Esophagus muscularis mucosa (tissue), 3 donors: Measurements from ENCODE around the gene KCND3.

Experiments used
- POLR2A ChIP-seq: fragments of 450-650 bp; IDR thresholded peaks from one replicate; pipeline ENCODE4 v1.6.1; 2017; ENCODE audit warnings: antibody characterized with exemption, moderate library complexity, mild to moderate bottlenecking, low read depth
- TF ChIP-seq, protein P1 (sequence below), 3 experiments: fragments of 200-600 bp in 2 of 3; fragments of 450-650 bp in 1 of 3; sonication (generic) in 2 of 3; IDR thresholded peaks; one replicate each; pipeline ENCODE4 v1.5.1; 2017 to 2019; ENCODE audit warnings: antibody characterized with exemption in 3 of 3, mild to moderate bottlenecking in 2 of 3, moderate library complexity in 1 of 3

DNA sequence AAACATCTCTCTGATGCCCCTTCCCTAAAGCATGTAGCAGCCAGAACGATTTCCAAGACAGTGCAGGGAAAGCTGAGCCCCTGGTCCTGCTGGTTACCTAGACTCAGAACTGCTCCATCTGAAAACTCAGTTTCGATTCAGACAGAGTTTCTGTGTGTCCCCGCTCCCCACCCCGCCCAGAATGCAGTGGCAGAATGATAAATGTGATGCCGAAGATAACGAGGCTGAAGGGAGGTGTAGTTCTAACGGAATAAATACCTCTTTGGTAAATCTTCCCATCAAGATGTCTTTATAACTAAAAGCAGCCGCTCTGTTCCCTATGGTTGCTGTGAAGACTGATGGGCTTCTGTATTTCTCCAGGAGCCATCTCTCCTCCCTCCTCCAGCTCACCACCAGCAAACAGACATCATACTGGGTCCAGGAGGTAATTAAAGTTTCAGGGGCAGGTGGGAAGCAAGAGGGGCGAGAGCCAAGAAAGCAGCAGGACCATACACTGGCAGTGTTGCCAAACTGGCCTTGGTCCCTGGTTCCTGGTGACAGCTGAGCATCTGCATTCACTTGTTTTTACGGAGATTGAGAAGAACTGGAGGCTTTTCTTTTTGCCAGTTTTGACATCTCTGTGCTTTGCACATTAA lies 156.8 kb downstream of the KCND3 start:
- no peak for TF ChIP-seq POLR2A
- TF ChIP-seq, protein P1, sequence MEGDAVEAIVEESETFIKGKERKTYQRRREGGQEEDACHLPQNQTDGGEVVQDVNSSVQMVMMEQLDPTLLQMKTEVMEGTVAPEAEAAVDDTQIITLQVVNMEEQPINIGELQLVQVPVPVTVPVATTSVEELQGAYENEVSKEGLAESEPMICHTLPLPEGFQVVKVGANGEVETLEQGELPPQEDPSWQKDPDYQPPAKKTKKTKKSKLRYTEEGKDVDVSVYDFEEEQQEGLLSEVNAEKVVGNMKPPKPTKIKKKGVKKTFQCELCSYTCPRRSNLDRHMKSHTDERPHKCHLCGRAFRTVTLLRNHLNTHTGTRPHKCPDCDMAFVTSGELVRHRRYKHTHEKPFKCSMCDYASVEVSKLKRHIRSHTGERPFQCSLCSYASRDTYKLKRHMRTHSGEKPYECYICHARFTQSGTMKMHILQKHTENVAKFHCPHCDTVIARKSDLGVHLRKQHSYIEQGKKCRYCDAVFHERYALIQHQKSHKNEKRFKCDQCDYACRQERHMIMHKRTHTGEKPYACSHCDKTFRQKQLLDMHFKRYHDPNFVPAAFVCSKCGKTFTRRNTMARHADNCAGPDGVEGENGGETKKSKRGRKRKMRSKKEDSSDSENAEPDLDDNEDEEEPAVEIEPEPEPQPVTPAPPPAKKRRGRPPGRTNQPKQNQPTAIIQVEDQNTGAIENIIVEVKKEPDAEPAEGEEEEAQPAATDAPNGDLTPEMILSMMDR (IDR thresholded peaks at IDR 0.05): no peak
